Activated CD4-positive, alpha-beta T cell treated with anti-CD3 and anti-CD28 coated beads for 48 hours (primary cell): ENCODE data around the gene SLC29A1.
"Not testable (repeated sequence)": the region's sequence is repeated elsewhere in the genome, so short reads cannot be mapped to it uniquely, and the experiment has no call there.

Experiments used
- DNase-seq: peaks from one replicate; pipeline ENCODE4 v3.0.0-alpha.2; 2020

Gene SLC29A1

GRCh38 chr6:44223319-44224028 is at the start of gene SLC29A1:
SLC29A1 (plus strand) TSS chr6:44223595; CDS start chr6:44227314, 3,719 bp downstream.
- DNase-seq = peak; percentile 90

GRCh38 chr6:44176130-44176761 is 47.1 kb upstream of the SLC29A1 start:
- no peak for DNase-seq

GRCh38 chr6:44176762-44177509 is 46.5 kb upstream of the SLC29A1 start:
- no peak for DNase-seq

GRCh38 chr6:44177691-44178423 is 45.5 kb upstream of the SLC29A1 start:
- DNase-seq = no peak

- no peak for DNase-seq
Observed at GRCh38 chr6:44178424-44179071, 44.8 kb upstream of the SLC29A1 start.

GRCh38 chr6:44179072-44179536 is 44.3 kb upstream of the SLC29A1 start:
- no peak for DNase-seq

- DNase-seq = no peak
Observed at GRCh38 chr6:44179648-44180047, 43.7 kb upstream of the SLC29A1 start.

GRCh38 chr6:44180406-44180805 is 43.0 kb upstream of the SLC29A1 start:
- DNase-seq = no peak

- DNase-seq = no peak
Observed at GRCh38 chr6:44180886-44181285, 42.5 kb upstream of the SLC29A1 start.

GRCh38 chr6:44181784-44182183 is 41.6 kb upstream of the SLC29A1 start:
- not testable (repeated sequence) for DNase-seq

GRCh38 chr6:44182911-44183390 is 40.4 kb upstream of the SLC29A1 start:
- no peak for DNase-seq

- no peak for DNase-seq
Observed at GRCh38 chr6:44183783-44184182, 39.6 kb upstream of the SLC29A1 start.

- DNase-seq = not testable (repeated sequence)
Observed at GRCh38 chr6:44185356-44185755, 38.0 kb upstream of the SLC29A1 start.

- no peak for DNase-seq
Observed at GRCh38 chr6:44185953-44186634, 37.3 kb upstream of the SLC29A1 start.

- no peak for DNase-seq
Observed at GRCh38 chr6:44186635-44187025, 36.8 kb upstream of the SLC29A1 start.

GRCh38 chr6:44188819-44189218 is 34.6 kb upstream of the SLC29A1 start:
- DNase-seq = no peak

GRCh38 chr6:44189257-44189656 is 34.1 kb upstream of the SLC29A1 start:
- DNase-seq = no peak

- DNase-seq = no peak
Observed at GRCh38 chr6:44190715-44191114, 32.7 kb upstream of the SLC29A1 start.

- DNase-seq = no peak
Observed at GRCh38 chr6:44192428-44193041, 30.9 kb upstream of the SLC29A1 start.

GRCh38 chr6:44193307-44193910 is 30.0 kb upstream of the SLC29A1 start:
- no peak for DNase-seq

GRCh38 chr6:44194326-44194725 is 29.1 kb upstream of the SLC29A1 start:
- DNase-seq = no peak
